ENCODE measurements around the gene BDNF.
A peak's percentile ranks its signal among the peaks of the same experiment; 100 is the strongest.
"Not testable (repeated sequence)": the region's sequence is repeated elsewhere in the genome, so short reads cannot be mapped to it uniquely, and the experiment has no call there.

Gene BDNF

GRCh38 chr11:27700351-27701301 is at the start of gene BDNF:
TSS of gene BDNF (minus strand) at chr11:27700455. CDS start at chr11:27658564, 41,891 bp downstream.
- DNase-seq, result no peak

- DNase-seq, result no peak
Observed at GRCh38 chr11:27740362-27741013, 40.2 kb upstream of the BDNF start.

GRCh38 chr11:27735281-27735680 is 35.0 kb upstream of the BDNF start:
- DNase-seq, result no peak

GRCh38 chr11:27731803-27732202 is 31.5 kb upstream of the BDNF start:
- not testable (repeated sequence) for DNase-seq

GRCh38 chr11:27726981-27727380 is 26.7 kb upstream of the BDNF start:
- DNase-seq, result no peak

GRCh38 chr11:27723687-27724086 is 23.4 kb upstream of the BDNF start:
- DNase-seq, result no peak

GRCh38 chr11:27722953-27723344 is 22.7 kb upstream of the BDNF start:
- DNase-seq, result no peak

GRCh38 chr11:27722117-27722952 is 22.1 kb upstream of the BDNF start:
- DNase-seq, result no peak

- DNase-seq, result no peak
Observed at GRCh38 chr11:27721264-27722116, 21.2 kb upstream of the BDNF start.

- DNase-seq, result peak; percentile 21
Observed at GRCh38 chr11:27720277-27720830, 20.1 kb upstream of the BDNF start.

GRCh38 chr11:27719546-27719925 is 19.3 kb upstream of the BDNF start:
- no peak for DNase-seq

GRCh38 chr11:27718863-27719545 is 18.7 kb upstream of the BDNF start:
- no peak for DNase-seq

GRCh38 chr11:27718346-27718862 is 18.1 kb upstream of the BDNF start:
- no peak for DNase-seq

GRCh38 chr11:27717801-27718229 is 17.6 kb upstream of the BDNF start:
- no peak for DNase-seq

GRCh38 chr11:27717377-27717776 is 17.1 kb upstream of the BDNF start:
- no peak for DNase-seq

- DNase-seq, result no peak
Observed at GRCh38 chr11:27716835-27717234, 16.6 kb upstream of the BDNF start.

GRCh38 chr11:27716216-27716615 is 16.0 kb upstream of the BDNF start:
- no peak for DNase-seq

GRCh38 chr11:27711725-27712124 is 11.5 kb upstream of the BDNF start:
- no peak for DNase-seq

- no peak for DNase-seq
Observed at GRCh38 chr11:27710536-27710935, 10.3 kb upstream of the BDNF start.

- DNase-seq, result no peak
Observed at GRCh38 chr11:27707676-27708075, 7.4 kb upstream of the BDNF start.

Measured in suppressor macrophage treated with lipopolysaccharide for 4 hours (primary cell).